Umbilical cord (tissue), 2 donors: ENCODE results near the gene GNAQ. TPM values are rescaled to one million over a fixed set of nuclear protein-coding genes. Genes with fewer than 3 reads are reported as not detected.
"Not testable (repeated sequence)": the region's sequence is repeated elsewhere in the genome, so short reads cannot be mapped to it uniquely, and the experiment has no call there.

Experiments
- DNase-seq: peaks from one replicate; pipeline ENCODE4 v3.0.0-alpha.2; 2015; ENCODE audit warnings: low spot score
- total RNA-seq: library from RNA; depleted of rRNA; stranded (reverse); fragments of >200 nt; gene quantifications from one replicate; pipeline ENCODE4 v1.2.3, GENCODE V29; 2014; ENCODE audit warnings: low replicate concordance; ENCODE audit not compliant: insufficient read depth

The GNAQ gene
- total RNA-seq, 1 donor from 2014 or later: 62.4 TPM

DNA sequence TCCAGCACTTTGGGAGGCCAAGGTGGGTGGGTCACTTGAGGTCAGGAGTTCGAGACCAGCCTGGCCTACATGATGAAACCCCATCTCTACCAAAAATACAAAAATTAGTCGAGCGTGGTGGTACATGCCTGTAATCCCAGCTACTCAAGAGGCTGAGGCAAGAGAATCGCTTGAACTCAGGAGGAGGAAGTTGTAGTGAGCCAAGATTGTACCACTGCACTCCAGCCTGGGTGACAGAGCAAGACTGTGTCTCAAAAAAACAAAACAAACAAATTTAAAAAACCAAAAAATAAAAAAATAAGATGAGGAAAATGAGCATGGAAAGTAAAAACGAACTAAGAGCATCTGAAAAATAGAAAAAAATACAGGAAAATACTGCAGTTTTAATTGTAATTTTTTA lies 152.8 kb downstream of the GNAQ start:
- not testable (repeated sequence) for DNase-seq

DNA sequence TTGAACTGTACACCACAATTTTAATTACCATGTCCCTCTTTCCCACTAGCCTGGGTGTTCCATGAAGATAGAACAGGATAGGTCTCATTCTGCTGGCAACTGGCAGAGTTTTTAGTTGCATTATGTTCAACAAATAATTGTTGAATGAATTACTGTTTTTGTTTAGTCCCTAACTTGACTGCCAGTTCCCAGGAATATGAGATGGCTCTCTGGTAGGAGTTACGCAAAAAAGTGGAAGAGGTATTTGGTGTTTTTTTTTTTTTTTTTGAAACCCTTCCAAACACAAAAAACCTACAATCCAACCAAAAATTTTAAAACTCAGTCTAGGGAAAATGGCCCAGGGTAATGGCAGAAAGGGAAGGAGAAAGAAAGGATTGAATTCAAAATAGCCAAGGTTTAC lies 153.6 kb downstream of the GNAQ start:
- DNase-seq: no peak

DNA sequence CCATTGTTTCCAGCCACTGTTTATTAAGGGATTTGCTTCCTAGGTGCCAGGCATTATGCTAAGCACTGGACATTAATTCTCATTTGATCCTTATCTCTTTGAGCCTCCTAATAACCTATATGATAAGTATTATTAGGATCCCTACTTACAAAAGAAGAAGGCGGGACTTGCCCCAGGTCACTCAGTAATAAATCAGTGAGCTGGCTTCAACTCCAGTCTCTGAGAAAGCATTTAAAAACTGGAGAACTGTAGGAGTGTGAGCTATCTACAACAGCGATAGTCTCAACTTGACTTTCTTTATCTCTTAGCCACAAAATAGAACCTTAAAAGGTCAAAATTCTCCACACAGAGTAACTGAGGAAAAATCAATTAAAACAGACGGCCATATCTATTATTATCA lies 155.0 kb downstream of the GNAQ start:
- DNase-seq: peak; percentile 46

DNA sequence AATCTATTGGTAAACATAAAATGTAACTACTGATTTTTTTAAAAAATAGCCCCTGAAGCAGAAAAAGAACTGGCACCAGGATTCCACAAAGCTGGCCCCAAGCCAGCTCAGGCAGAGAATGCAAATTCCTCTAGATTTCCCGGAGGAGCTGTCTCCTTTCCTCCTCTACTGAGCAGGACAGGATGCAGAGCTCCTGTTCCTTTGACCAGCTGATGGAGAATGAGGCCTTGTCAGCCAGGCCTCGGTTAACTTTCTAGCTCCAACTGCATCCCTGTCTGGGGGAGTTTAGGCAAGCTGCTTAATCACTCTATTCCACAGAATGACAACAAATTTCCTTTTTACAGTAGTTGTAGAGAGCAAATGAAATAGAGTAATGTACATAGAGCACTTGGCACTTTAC lies 155.5 kb downstream of the GNAQ start:
- peak; percentile 69 for DNase-seq

DNA sequence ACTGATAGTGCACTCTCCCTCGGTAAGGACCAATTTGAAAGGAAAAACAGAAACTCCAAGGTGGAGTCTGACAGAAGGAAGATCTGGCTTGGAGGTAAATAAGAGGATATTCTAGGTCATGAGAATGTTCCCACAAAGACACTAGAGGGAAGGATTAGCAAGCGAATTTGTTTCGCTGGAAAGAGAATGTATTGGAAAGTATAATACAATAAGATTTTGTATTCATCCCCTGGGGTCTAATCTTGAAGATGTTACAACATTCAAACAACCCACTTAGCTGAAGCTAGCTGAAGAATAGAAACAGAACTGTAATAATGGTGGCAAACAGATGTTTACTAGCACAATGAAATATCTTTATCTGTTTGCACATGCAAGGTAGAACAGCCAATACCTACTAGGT lies 158.7 kb downstream of the GNAQ start:
- DNase-seq: no peak

DNA sequence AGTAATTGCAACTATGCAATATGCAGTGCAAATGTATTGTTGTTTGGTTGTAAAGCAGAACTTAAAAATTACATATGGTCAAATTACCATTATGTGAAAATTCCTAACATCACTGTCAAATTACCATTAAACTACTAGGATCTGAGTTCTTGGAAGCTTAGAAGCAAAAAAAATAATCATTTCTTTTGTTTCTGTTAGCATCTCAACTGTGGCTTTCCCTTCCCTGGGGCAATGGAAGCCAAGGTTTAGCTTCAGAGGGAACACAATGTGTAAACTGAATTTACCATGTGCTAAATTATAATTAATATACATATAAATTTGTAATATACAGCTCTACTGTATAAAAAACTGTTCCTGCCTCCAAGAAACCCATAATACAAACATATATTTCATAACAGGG lies 159.4 kb downstream of the GNAQ start:
- no peak for DNase-seq

DNA sequence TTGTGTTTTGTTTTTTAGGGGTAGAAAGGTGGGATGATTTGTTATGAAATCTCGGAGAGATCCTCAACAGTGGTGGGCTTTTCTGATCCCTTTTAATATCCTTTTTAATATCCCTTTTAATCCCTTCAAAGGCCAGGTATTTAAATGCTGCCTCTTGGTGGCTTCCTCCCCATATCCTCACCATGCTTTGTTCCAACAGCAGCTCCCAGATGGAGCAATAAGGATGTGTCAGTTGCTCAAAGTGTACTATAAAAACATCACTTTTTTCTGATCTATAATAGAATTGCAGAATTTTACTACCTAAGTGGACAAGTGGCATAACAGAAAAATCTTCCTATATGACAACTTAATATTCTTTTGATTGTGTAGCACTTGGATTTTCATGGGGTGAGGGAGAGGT lies 160.1 kb downstream of the GNAQ start:
- no peak for DNase-seq

DNA sequence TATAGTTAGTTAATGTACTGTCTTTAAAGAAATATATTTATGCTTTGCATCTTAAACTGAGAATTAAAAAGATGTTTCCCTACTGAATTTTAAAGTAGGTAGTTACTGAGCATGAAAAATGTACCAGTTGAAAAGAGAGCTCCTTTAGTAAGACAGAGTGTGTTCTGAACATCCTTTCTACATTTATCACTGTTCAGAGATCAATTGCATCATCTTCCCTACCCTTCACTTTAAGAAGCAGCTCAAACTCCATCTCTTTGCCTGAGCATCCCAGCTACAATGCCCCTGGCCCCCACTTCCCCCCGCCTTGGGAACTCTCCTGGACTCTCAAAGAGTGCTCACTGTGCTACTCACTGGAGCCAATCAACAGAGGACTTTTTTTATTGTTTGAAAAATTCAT lies 164.7 kb downstream of the GNAQ start:
- DNase-seq: no peak

DNA sequence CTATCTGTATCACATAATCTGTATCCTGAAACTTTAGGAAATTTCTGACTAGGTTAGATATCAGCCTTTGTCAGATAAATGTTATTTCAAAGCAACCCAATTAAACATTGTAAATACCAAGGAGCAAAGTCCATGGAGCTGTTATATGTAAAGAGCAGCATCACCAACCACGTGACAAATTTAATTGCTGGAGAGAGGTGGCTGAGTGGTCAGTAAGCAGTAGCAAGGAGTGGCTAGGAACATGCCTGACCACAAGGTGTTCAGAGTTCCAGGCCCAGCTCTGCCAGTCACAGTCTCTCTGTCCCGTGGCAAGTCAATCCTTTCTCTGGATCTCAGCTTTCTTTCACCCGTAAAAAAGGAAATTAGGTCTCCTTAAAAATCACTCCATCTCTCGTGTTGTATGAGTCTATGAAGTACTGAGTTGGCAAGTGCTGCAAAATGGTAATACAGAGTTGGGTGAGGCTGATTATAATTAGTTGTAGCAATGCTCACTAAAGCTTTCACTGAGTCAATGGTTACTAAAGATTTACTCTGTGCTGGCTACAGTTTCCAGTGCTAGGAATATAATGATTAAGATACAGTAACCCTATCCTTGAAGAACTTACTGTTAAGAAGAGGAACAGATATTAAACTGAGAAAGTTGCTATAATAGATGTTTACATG lies 166.1 kb downstream of the GNAQ start:
- DNase-seq: no peak

DNA sequence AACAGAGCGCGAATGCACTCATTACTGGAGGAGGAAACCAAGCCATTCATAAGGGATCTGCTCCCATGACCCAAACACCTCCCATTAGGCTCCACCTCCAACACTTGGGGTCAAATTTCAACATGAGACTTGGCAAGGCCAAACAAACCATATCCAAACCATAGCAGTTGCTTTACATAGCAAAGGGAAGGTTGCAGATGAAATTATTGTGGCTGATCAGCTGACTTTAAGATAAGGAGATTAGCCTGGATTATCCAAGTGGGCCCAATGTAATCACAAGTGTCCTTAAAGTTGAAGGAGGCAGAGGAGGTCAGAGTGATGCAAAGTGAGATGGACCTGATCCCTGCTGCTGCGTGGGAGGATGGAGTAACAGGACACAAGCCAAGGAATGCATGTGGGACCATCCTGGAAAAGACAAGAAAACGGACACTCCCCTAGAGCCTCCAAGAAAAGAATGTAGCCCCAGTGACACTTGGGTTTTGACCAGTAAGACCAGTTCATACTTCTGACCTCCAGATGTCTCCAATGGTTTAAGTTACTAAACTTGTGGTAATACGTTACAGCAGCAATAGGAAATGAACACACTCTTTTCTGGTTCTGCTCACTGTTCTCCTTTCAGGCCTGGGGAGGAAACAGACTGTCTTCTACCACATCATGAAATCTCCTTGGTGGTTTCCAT lies 167.3 kb downstream of the GNAQ start:
- no peak for DNase-seq

DNA sequence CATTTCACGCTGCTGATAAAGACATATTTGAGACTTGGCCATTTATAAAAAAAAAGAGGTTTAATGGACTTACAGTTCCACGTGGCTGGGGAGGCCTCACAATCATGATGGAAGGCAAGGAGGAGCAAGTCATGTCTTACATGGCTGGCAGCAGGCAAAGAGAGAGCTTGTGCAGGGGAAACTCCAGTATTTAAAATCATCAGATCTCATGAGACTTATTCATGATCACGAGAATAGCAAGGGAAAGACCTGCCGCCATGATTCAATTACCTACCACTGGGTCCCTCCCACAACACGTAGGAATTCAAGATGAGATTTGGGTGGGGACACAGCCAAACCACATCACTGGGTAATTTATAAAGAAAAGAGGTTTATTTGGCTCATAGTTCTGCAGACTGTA lies 168.0 kb downstream of the GNAQ start:
- not testable (repeated sequence) for DNase-seq

DNA sequence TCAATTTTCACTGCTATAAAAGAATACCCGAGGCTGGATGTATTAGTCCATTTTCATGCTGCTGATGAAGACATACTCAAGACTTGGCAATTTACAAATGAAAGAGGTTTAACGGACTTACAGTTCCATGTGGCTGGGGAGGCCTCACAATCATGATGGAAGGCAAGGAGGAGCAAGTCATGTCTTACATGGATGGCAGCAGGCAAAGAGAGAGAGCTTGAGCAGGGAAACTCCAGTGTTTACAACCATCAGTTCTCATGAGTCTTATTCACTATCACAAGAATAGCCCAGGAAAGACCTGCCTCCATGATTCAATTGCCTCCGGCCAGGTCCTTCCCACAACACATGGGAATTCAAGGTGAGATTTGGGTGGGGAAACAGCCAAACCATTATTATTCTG lies 170.7 kb downstream of the GNAQ start:
- not testable (repeated sequence) for DNase-seq

DNA sequence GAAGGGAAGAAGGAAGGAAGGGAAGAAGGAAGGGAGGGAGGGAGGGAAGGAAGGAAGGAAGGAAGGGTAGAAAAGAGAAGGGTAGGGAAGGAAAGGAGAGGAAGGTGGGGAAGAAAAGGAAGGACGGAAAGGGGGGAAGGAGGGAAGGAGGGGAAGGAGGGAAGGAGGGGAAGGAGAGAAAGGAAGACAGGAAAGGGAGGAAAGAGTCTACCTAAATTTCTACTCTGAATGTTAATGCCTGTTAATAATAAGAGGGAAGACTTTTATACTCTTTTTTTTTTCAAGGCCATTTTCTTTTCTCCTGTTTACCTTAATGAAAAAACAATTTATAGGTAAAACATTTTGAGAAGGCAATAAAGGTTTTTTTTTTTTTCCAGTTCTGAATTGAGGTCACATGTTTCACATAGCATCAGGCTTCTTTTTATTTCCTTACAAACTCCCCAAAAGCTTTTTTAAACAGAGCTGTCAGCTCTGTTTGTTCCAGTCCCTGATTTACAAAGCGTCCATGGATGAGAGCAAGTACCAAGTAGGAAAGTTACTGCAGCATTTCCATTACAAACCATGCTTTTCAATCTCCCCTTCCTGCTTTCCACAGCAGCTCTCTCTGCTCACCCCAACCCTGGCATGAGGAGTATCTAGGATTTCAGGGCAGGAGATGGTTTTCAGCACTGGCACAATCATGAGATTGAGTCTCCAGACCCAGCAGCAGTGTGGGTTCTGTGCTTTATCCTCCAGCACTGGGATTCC lies 173.9 kb downstream of the GNAQ start:
- no peak for DNase-seq

DNA sequence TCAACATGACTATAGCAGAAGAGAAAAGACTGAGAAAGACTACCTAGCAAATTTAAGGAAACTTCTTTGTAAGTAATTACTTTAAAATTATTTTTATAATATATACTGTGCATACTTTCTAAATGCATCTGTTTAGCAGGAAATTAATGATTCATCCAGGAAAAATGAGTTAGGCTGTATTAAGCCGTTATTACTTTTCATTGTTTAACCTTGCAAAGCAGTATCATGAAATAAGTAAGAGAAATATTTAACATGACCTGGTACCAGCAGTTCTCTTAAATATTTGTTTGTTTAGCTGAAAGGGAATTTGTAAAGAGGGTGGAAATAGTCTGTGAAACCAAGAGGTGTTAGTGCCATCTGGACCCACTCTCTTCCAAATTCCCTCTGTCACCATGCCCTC lies 175.0 kb downstream of the GNAQ start:
- no peak for DNase-seq

DNA sequence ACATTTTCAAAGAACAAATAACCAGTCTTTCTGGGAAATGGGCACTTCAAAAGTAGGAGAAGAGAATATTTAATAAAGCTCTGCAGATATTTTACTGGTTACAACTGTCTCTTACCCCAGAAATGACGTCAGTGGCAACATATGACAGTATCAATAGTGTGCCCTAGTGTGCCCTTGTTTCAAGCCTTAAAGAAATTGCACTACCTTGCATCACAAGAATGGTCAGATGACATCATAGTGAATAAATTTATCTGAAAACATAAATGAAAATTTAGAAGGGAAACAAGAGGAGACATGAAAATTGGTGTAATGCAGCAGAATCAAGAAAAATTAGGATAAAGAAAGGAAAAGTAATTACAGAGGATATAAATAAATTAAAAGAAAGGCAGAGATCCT lies 176.7 kb downstream of the GNAQ start:
- DNase-seq: no peak

DNA sequence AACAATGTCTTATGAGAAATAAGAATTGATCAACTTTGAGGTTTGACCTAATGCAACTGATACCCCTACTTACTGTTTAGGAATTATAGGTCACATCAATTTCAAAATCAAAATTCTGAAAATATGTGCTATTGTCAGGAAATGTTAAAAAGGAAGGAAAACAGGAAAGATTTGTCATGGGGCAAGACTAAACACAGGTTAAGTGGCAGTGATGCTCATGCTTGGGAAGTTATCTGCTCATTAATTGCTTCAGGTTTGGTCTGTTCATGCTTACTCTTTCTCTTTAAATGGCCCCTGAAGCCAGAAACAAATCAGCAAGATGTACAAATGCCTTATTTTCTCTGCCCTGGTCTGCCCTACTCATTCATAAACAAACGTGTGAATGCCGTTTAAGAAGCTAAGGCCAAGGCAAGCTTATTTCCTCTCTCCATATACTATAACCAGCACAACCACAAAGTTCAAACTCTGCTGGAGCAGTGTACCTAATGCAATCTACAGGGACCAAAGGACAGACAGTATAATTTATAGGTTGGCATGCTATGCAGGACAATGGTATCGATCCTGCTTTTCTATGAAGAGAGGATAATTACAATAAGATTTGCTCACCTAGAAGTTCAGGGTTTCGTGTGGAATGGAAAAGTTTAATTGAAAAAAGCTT lies 177.2 kb downstream of the GNAQ start:
- no peak for DNase-seq

DNA sequence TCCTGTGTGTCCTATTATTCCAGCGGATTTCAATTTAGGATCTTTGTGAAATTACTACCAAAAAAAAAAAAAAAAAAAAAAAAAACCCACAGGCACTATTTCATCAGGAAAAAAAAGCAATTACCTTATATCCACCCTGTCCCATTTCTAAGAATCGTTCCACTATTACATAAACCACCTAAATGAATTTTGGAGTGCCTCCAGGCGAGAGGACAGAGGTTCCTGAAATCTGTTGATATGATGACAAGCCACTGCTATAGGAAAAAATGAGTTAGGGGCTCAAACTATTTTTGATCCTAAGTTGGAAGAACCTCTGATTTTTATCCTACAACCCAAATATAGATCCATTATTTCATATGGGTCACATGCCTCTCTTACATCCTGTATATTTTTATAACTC lies 177.9 kb downstream of the GNAQ start:
- no peak for DNase-seq

DNA sequence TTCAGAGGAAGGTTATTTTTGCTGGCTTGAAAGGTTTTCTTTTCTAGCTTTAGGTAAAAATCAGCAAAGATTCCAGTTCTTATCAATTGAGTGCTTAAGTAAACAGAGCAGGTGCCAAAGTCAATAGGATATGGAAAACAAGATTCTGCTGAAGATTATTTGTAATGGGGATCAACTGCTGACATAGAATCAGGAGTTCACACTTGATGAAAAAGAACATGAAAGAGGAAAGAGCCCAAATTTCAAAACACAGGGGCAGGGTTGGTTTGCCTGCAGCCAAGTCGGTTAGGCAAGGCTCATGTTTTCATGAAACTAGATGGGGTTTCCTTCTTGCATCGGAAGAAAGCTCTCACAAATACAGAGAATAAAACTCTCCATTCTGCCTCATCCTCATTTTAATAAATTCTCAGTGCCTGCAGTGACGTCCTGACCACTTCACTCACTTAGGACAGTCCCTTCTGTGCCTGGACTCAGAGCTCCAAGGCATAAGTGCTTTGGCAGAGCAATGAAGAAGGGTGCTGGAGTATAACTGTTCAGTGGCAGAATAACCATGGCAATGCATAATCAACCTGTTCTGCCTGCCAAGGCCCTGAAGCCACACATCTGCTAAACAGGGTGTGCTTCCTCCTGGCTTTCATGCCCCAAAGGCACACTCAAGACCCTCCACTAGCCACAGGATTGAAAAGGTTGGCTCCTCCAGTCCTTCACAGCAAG lies 179.6 kb downstream of the GNAQ start:
- no peak for DNase-seq

DNA sequence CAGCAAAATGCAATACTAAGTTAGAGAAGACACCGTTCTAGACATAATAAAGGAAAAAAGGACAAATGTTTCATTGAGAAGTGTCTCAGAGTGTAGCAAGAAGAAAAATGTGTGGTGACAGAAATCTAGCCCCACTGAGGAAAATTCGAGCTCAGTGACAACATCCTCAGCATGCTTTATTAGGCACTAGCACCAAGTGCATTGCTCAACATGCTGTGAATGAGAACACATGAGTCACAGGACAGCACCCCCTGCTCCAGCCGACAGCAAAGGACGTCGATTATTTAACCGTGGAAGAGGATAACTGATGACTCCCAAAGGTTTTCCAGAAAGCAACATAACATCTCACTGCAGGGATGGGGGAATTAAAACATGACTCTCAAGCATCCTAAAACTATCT lies 182.7 kb downstream of the GNAQ start:
- DNase-seq: peak; percentile 35

DNA sequence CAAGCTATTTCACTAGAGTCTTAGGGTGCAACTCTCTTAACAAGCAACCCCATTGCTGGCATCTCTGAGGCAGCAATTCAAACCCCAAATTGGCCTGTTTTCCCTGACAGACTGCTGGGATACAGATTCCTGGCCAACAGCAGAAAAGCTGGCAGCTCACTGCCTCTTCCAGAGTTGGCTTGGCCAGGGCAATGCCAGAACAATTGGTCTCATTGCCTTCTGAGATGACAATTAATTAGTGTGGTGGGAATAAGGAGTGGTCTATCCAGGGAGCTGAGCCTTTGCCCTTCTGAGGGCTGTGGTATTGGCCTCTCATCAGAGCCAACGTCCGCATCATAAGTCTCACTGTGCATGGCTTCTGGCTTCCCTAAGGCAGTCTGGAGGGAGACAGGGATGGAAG lies 183.2 kb downstream of the GNAQ start:
- no peak for DNase-seq

DNA sequence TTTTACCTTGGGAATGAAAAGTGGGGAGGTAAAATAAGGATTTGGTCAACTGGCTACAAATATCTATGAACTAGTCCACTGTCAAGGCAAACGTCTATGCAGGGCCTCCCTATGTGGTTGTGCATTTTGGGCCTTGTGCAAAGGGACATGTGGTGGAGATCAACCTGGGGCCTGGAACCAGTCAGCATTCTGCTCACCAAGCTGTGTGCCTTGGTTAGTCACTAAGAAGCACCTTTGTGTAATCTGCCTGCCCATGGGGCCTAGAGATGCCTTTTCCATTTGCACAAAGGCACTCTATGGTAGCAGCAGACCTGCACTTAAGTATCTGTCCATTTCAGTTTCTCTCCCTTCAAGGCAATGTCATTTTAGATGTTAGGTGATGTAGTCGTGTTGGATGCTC lies 184.0 kb downstream of the GNAQ start:
- DNase-seq: no peak

DNA sequence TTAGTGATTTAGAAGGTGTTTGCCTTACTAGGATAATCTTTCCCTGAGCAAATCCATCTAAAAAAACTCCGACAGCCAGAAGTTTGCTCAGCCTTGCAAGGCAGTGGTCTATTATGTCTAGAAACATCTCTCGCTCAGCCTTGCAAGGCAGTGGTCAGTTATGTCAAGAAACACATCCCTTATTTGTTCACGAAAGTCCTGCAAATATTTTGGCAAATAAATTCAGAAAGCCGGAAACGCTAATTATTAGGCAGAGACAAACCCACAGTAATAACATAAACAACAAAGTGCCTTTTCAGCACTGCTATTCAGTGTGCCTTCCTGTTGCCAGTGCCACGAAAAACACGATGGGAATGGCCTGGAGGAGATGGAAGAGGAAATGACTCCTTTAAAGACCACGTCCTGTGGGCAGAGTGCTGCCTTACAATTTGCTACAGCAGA lies 184.5 kb downstream of the GNAQ start:
- peak; percentile 37 for DNase-seq
